T-helper 17 cell (primary cell): ENCODE results near the gene GGA2. TPM values are rescaled to one million over a fixed set of nuclear protein-coding genes. Genes with fewer than 3 reads are reported as not detected.
"Not testable (repeated sequence)": the region's sequence is repeated elsewhere in the genome, so short reads cannot be mapped to it uniquely, and the experiment has no call there.

Experiments
- ATAC-seq: fragments of 150-1000 bp; cut with Tn5 transposase; 2 replicates; pipeline ENCODE4 v1.10.0; 2021; ENCODE audit warnings: mild to moderate bottlenecking, moderate library complexity
- DNase-seq, 3 donors: peaks; one replicate each; pipeline versions ENCODE4 v3.0.0 to v3.0.0-alpha.2; 2020 to 2021
- H3K9me3 ChIP-seq: one replicate; pipeline ENCODE4 v1.7.0; 2013; ENCODE audit warnings: low read length, mild to moderate bottlenecking; ENCODE audit not compliant: control insufficient read depth, poor library complexity, severe bottlenecking
- H3K27ac Mint-ChIP-seq: one replicate; pipeline ENCODE4 v1.8.0; 2022; ENCODE audit warnings: mild to moderate bottlenecking, moderate library complexity, mixed read lengths
- H3K27me3 Mint-ChIP-seq: one replicate; pipeline ENCODE4 v1.8.0; 2022; ENCODE audit warnings: mixed read lengths
- H3K36me3 Mint-ChIP-seq: one replicate; pipeline ENCODE4 v1.8.0; 2022; ENCODE audit warnings: low read depth, mixed read lengths
- H3K4me1 Mint-ChIP-seq: one replicate; pipeline ENCODE4 v1.8.0; 2022; ENCODE audit warnings: mild to moderate bottlenecking, mixed read lengths
- H3K4me3 Mint-ChIP-seq: one replicate; pipeline ENCODE4 v1.8.0; 2022; ENCODE audit warnings: mild to moderate bottlenecking, moderate library complexity, mixed read lengths
- total RNA-seq, 4 donors: library from RNA in 2 of 4; stranded (reverse) in 2 of 4; gene quantifications; one replicate each; pipeline ENCODE4 v1.2.3 and lab custom pipeline; 2022 to 2026

GGA2 gene
- total RNA-seq, 2 donors from 2014 or later: 116 to 117 TPM

GRCh38 chr16:23491490-23492391 is 18.6 kb downstream of the GGA2 start:
- H3K27me3 Mint-ChIP-seq: no peaks in the 10 kb centered on the region
- peaks cover 5% of the 10 kb centered on the region for H3K36me3 Mint-ChIP-seq
- no peak overlapping the region for H3K4me3 Mint-ChIP-seq

GRCh38 chr16:23486480-23486879 is 23.8 kb downstream of the GGA2 start:
- ATAC-seq (no peak), DNase-seq (no peak)
- Mint-ChIP-seq H3K27me3 (no peaks in the 10 kb centered on the region), H3K36me3 (peaks cover 5% of the 10 kb centered on the region), H3K4me3 (no peak overlapping the region), H3K27ac (no peak overlapping the region), H3K4me1 (no peaks in the 10 kb centered on the region)
- H3K9me3 ChIP-seq: no peaks in the 10 kb centered on the region

More at GRCh38 chr16:23491490-23492391, 18.6 kb downstream of the GGA2 start:
- Mint-ChIP-seq H3K4me1 (peaks cover 2% of the 10 kb centered on the region), H3K27ac (no peak overlapping the region)
- DNase-seq (no peak), ATAC-seq (no peak)
- H3K9me3 ChIP-seq: no peaks in the 10 kb centered on the region

- Mint-ChIP-seq H3K27ac (no peak overlapping the region), H3K27me3 (no peaks in the 10 kb centered on the region), H3K4me3 (no peak overlapping the region), H3K36me3 (peaks cover 5% of the 10 kb centered on the region), H3K4me1 (no peaks in the 10 kb centered on the region)
- H3K9me3 ChIP-seq: no peaks in the 10 kb centered on the region
- ATAC-seq (no peak), DNase-seq (no peak)
Observed at GRCh38 chr16:23485841-23486240, 24.5 kb downstream of the GGA2 start.

- Mint-ChIP-seq H3K36me3 (peaks cover 3% of the 10 kb centered on the region), H3K4me3 (no peak overlapping the region), H3K27me3 (no peaks in the 10 kb centered on the region), H3K27ac (no peak overlapping the region), H3K4me1 (no peaks in the 10 kb centered on the region)
- ATAC-seq (no peak), DNase-seq (no peak)
- H3K9me3 ChIP-seq: no peaks in the 10 kb centered on the region
Observed at GRCh38 chr16:23485257-23485614, 25.1 kb downstream of the GGA2 start.

- Mint-ChIP-seq H3K4me1 (no peaks in the 10 kb centered on the region), H3K4me3 (no peak overlapping the region), H3K36me3 (peaks cover 3% of the 10 kb centered on the region), H3K27ac (no peak overlapping the region), H3K27me3 (no peaks in the 10 kb centered on the region)
- H3K9me3 ChIP-seq: no peaks in the 10 kb centered on the region
- DNase-seq (no peak), ATAC-seq (no peak)
Observed at GRCh38 chr16:23484510-23485256, 25.6 kb downstream of the GGA2 start.

- not testable (repeated sequence) for H3K27ac Mint-ChIP-seq, H3K27me3 Mint-ChIP-seq, H3K4me3 Mint-ChIP-seq, DNase-seq, H3K4me1 Mint-ChIP-seq, ATAC-seq, H3K9me3 ChIP-seq, H3K36me3 Mint-ChIP-seq
Observed at GRCh38 chr16:23483492-23483891, 26.8 kb downstream of the GGA2 start.

GRCh38 chr16:23482778-23483177 is 27.5 kb downstream of the GGA2 start:
- Mint-ChIP-seq H3K27ac (peak overlapping the region; percentile 78), H3K36me3 (peaks cover 7% of the 10 kb centered on the region), H3K27me3 (no peaks in the 10 kb centered on the region), H3K4me3 (no peak overlapping the region), H3K4me1 (no peaks in the 10 kb centered on the region)
- no peaks in the 10 kb centered on the region for H3K9me3 ChIP-seq
- ATAC-seq (no peak), DNase-seq (no peak)

- H3K36me3 Mint-ChIP-seq: peaks cover 7% of the 10 kb centered on the region
- no peak for ATAC-seq
Observed at GRCh38 chr16:23480257-23480656, 30.0 kb downstream of the GGA2 start.

GRCh38 chr16:23479138-23479537 is 31.2 kb downstream of the GGA2 start:
- no peaks in the 10 kb centered on the region for H3K9me3 ChIP-seq
- peak overlapping the region; percentile 63 for H3K27ac Mint-ChIP-seq
- DNase-seq (no peak), ATAC-seq (no peak)
- peaks cover 7% of the 10 kb centered on the region for H3K36me3 Mint-ChIP-seq
- no peaks in the 10 kb centered on the region for H3K4me1 Mint-ChIP-seq
- no peak overlapping the region for H3K4me3 Mint-ChIP-seq
- no peaks in the 10 kb centered on the region for H3K27me3 Mint-ChIP-seq

More at GRCh38 chr16:23480257-23480656, 30.0 kb downstream of the GGA2 start:
- peak overlapping the region; percentile 63 for H3K27ac Mint-ChIP-seq
- H3K4me3 Mint-ChIP-seq: no peak overlapping the region
- DNase-seq: no peak
- no peaks in the 10 kb centered on the region for H3K9me3 ChIP-seq
- H3K27me3 Mint-ChIP-seq: no peaks in the 10 kb centered on the region
- no peaks in the 10 kb centered on the region for H3K4me1 Mint-ChIP-seq

GRCh38 chr16:23478566-23478965 is 31.7 kb downstream of the GGA2 start:
- DNase-seq (no peak), ATAC-seq (no peak)
- Mint-ChIP-seq H3K36me3 (peaks cover 7% of the 10 kb centered on the region), H3K4me3 (no peak overlapping the region), H3K27me3 (no peaks in the 10 kb centered on the region), H3K27ac (no peak overlapping the region), H3K4me1 (no peaks in the 10 kb centered on the region)
- H3K9me3 ChIP-seq: no peaks in the 10 kb centered on the region

GRCh38 chr16:23476289-23476688 is 34.0 kb downstream of the GGA2 start:
- H3K27ac Mint-ChIP-seq: no peak overlapping the region
- H3K4me1 Mint-ChIP-seq: no peaks in the 10 kb centered on the region
- no peak overlapping the region for H3K4me3 Mint-ChIP-seq

GRCh38 chr16:23469814-23470213 is 40.5 kb downstream of the GGA2 start:
- Mint-ChIP-seq H3K27ac (peak overlapping the region; percentile 49), H3K36me3 (peaks cover 2% of the 10 kb centered on the region), H3K4me3 (no peak overlapping the region), H3K4me1 (no peaks in the 10 kb centered on the region), H3K27me3 (no peaks in the 10 kb centered on the region)
- ATAC-seq (no peak), DNase-seq (no peak)
- H3K9me3 ChIP-seq: no peaks in the 10 kb centered on the region

More at GRCh38 chr16:23476289-23476688, 34.0 kb downstream of the GGA2 start:
- peaks cover 7% of the 10 kb centered on the region for H3K36me3 Mint-ChIP-seq
- no peak for DNase-seq
- no peaks in the 10 kb centered on the region for H3K27me3 Mint-ChIP-seq
- H3K9me3 ChIP-seq: no peaks in the 10 kb centered on the region
- no peak for ATAC-seq

- ATAC-seq: no peak
- Mint-ChIP-seq H3K4me1 (no peaks in the 10 kb centered on the region), H3K27me3 (no peaks in the 10 kb centered on the region)
Observed at GRCh38 chr16:23466162-23466885, 44.0 kb downstream of the GGA2 start.

More at GRCh38 chr16:23466162-23466885, 44.0 kb downstream of the GGA2 start:
- Mint-ChIP-seq H3K4me3 (no peak overlapping the region), H3K36me3 (peaks cover 2% of the 10 kb centered on the region), H3K27ac (no peak overlapping the region)
- no peak for DNase-seq
- H3K9me3 ChIP-seq: no peaks in the 10 kb centered on the region
